RPMI7951 (cell line): ENCODE data around the gene LRRC8C. TPM values are rescaled to one million over a fixed set of nuclear protein-coding genes. Genes with fewer than 3 reads are reported as not detected.

Source experiments
- DNase-seq: peaks from one replicate; pipeline ENCODE4 v3.0.0-alpha.2; 2012; ENCODE audit warnings: low read depth
- total RNA-seq: library from RNA; depleted of rRNA; stranded (reverse); fragments of >200 nt; shearing (Covaris generic); gene quantifications from 2 replicates; pipeline ENCODE4 v1.2.3, GENCODE V29; 2014

LRRC8C gene
- total RNA-seq, 1 experiment from 2014 or later, result 8.7 TPM

- peak; percentile 60 for DNase-seq
These were observed 404 bp downstream of the LRRC8C start for GRCh38 chr1:89633248-89633799.

GRCh38 chr1:89633800-89634625, 1.1 kb downstream of the LRRC8C start:
- peak; percentile 38 for DNase-seq

DNA sequence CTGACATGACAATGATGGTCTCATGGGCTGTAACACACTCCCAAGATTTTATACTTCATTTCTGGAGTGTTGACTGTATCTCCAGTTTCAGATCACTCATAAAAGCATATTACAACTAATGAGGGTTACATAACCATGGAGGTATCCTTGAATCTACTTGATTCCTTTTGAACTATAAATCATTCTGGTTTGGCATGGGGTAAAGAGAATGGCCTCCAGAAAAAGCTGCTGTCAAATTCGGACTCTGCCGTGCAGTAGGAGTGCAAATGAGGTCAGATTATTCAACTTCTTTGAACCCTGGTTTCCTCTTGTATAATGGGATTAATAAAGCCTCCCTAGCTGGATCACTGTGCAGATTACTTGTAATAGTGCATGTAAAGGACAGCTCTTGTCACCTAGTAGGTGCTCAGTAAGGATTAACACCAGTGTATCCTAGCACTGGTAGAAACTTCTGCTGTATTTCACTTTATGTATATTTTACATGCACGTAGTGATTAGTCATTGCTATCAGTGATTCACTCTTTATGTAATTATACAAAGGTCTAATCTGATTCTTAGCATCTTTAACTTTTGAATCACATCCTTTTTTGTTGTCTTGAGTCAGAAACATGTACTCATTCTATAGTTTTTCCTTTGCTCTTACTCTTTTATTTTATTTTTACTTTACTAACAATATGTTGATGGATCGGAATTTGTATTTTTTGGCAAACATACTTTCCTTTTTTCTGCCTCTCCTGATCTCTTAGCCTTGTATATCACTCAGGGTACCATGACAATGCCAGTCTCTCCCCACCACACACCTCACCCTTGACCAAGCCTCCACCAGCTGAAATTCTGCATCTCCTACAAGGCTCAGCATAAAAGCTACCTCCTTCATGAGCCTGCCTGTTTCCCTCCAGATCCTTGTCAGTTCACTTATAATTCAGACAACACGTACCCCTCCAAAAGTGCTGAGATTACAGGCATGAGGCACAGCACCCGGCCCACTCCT, 3.2 kb downstream of the LRRC8C start:
- DNase-seq, result peak; percentile 55

GRCh38 chr1:89637496-89637895, 4.6 kb downstream of the LRRC8C start:
- DNase-seq, result no peak

- no peak for DNase-seq
These were observed 7.5 kb downstream of the LRRC8C start for GRCh38 chr1:89640440-89640839.

DNA sequence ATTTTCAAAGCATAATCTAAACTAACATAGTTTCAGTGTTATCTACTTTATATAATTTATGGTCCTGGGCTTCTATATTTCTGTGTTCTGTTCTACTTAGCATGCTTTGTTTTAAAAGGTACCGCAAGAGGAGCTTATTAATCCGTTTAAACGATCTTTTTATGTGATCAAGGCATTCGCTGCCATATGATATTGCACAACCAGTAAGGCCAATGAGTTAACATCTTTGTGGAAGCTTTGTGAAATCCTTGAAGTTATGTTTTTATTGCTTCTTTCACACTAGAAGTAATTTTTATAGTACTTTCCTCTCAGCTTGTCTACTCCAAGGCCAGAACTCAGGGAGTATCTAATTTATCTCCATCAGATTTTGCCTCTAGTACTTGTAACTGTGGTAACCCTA, 8.9 kb downstream of the LRRC8C start:
- no peak for DNase-seq

GRCh38 chr1:89643577-89643976, 10.7 kb downstream of the LRRC8C start:
- DNase-seq, result no peak

DNA sequence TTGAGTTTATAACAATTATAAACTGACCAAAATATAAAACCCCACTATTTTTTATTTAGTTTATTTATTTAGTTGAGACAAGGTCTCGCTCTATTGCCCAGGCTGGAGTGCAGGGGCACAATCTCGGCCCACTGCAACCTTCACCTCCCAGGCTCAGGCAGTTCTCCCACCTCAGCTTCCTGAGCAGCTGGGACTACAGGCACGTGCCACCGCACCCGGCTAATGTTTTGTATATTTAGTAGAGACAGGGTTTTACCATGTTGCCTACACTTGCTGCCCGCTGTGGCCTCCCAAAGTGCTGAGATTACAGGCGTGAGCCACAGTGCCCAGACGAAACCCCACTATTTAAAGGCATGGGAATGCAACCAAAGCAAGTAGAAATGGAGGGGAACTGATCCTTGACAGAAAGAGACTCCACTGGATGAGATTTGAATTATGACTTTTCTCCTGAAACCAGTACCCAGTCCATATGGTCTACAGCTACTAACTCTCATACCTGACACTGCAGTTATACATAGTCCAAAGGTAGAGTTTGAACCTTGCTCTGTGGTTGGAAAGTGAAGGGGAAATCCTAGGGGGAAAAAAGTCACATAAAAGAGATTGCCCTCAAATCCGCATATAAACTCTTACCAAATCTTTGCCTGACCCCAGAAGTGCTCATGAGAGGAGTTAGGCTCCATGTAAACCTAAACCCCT, 11.3 kb downstream of the LRRC8C start:
- no peak for DNase-seq

- DNase-seq, result no peak
These were observed 13.3 kb downstream of the LRRC8C start for GRCh38 chr1:89646259-89646658.

DNA sequence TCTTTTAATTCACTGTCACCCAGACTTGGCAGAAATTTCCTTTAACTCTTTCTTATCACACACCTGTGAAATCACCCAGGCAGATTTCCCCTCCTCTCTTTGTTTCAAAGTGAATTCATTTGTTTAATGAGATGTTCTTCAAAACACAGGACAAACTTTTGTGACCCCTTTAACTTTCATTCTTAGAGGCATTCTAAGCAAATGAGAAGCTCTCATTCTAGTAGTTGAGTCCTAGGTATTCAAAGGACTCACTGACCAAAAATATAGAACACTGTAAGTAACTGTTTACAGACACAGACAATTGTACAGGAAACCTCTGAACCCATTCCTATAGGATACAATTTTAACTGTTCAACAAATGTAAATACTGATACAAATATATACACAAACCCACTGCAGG, 16.9 kb downstream of the LRRC8C start:
- DNase-seq, result no peak

- DNase-seq, result no peak
These were observed 19.5 kb downstream of the LRRC8C start for GRCh38 chr1:89652373-89652772.

DNA sequence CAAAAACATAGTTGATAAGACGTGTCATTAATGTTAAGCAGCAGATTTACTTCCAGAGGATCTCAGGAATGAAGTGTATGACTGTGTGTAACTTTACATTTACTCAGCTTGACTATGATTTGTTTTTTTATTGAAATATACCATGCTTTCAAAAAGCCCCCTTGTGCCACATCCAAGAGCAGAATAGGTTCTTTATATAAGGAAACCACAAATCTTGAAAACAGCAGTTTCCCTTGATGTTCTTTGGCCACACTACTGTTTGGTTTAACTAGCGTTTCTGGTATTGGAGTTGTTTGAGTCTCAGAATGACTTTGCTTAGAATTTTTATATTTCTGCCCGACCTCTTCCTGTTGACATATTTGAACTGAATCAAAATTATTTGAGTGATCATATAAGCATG, 25.0 kb downstream of the LRRC8C start:
- peak; percentile 45 for DNase-seq

DNA sequence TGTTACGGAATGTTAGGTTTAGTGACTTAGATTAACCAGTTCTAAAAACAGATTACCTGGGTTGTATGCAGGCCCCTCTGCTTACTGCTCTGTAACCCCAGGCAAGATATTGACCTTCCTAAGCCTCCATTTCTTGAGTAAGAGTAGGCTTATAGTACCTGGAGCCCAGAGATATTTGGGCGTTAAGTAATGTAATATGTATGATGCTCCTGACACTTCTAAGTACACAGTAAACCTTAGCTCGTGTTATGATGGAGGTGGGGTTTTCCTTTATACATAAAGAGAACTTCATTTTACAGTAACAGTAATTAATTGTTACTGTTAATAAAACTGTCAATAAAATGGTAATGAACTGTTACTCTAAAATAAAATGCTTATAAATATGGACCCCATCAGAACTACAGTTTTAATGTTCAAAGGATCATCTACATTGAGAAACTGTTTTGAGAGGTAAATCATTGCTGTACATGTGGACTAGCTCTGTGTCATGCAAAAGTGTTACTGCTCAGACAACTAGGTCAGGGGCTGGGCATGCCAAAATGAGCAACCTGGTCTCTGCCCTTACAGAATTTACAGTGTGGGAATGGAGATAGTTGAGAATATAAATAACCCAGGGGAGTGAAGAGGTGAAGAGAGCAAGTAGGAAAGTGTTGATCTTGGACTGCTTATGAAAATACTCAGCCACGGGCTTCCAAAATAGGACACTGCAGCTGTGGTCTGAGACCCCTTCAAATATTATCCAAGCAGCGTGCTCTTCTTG, 26.6 kb downstream of the LRRC8C start:
- no peak for DNase-seq

DNA sequence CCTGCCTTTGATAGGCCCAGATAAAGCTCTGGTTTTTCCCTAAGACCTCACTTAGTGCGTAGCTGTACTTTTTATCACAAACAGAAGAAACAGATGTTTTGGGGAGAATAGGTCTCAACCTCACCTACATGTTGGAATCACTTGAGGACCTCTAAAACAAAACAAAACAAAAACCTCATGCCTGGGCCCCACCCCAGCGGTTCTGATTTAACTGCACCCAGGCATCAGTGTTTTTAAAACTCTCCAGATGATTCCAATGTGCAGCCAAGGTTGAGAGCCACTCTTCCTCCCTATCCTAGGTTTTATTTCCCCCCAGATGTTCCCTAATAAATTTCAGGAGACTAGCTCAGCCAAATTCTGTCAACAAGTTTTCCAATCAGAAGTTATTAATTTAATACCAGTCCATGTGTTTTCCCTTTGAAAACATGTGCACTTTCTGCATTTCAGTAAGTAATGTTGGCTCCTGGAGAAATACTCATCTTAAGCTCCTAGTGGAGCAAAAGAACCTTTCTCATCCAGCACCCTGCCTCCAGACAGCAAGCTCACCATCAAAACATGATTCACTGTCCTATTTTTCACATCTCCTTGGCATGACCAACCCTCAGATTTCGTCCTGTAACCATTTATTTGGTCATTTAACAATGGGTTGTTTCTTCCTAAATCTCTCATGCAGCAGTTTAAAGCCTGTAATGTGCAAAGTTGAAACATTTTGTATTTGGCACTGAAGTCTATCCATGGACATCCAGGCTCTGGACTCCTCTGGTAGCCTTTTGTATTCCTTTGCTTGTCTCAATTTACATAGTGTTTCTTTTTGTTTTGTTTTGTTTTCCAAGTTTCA, 27.5 kb downstream of the LRRC8C start:
- DNase-seq, result no peak

DNA sequence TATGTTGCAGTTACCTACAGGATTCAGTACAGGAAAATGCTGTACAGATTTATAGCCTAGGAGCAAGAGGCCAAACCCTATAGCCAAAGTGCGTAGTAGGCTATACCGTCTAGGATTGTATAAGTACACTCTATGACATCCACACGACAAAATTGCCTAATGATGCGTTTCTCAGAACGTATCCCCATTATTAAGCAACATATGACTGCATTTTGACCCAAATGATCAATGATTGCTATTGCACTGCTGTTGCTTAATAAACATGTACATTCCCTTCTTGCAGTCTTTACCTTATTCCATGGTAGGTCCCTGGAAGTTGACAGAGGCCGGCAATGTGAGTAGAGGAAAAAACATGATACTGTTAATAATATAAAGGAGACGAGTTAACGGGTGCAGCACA, 33.0 kb downstream of the LRRC8C start:
- no peak for DNase-seq

GRCh38 chr1:89666640-89667039, 33.7 kb downstream of the LRRC8C start:
- DNase-seq, result no peak

DNA sequence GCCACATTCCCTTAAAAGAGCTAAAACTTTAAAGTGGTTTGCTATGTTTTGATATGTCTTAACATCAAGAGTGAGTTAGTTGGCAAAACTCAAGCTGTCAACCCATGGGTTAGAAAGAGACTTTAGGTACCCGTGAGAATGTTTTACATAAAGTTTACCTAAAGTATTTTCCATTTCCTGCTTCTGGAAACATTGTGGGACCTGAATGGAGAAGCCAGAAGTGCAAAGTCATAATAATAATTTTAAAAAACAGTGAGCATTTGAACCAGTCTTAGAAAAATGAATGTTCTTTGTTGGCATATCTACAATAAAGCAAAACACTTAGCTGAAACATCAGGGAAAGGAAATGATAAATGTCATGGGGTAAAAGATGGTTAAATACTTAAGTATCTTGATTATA, 34.8 kb downstream of the LRRC8C start:
- DNase-seq, result no peak

DNA sequence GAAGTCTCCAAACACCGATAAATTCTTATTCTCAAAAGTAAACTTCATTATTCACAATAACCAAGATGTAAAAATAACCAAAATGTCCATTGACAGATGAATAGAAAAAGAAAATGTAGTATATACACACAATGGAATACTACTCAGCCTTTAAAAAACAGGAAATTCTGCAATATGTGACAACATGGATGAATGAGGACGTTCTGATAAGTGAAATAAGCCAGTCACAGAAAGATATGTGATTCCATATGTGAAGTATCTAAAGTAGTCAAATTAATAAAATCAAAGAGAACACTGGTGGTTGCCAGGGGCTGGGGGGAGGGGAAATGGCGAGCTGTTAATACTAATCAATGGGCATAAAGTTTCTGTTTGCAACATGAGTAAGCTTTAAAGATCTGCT, 36.0 kb downstream of the LRRC8C start:
- DNase-seq, result no peak

- DNase-seq, result no peak
These were observed 36.5 kb downstream of the LRRC8C start for GRCh38 chr1:89669441-89669840.

GRCh38 chr1:89670163-89670562, 37.2 kb downstream of the LRRC8C start:
- peak; percentile 14 for DNase-seq
